K562 (cell line): ENCODE results near the gene PNPLA7. TPM values are rescaled to one million over a fixed set of nuclear protein-coding genes. Genes with fewer than 3 reads are reported as not detected.

Experiments used
- ARID1B ChIP-seq: fragments of 450-650 bp; IDR thresholded peaks from 2 replicates; pipeline ENCODE4 v1.6.1; 2016; ENCODE audit warnings: antibody characterized with exemption, mild to moderate bottlenecking, inconsistent platforms
- BCL6 ChIP-seq: fragments of 250-450 bp; sonication (Bioruptor Pico); IDR thresholded peaks from 2 replicates; pipeline ENCODE4 v1.4.0; 2020
- CBFA2T2 ChIP-seq: fragments of 450-650 bp; conservative IDR thresholded peaks from 2 replicates; pipeline ENCODE4 v1.6.1; 2017; ENCODE audit warnings: mild to moderate bottlenecking
- CTBP1 ChIP-seq: fragments of 450-650 bp; IDR thresholded peaks from 2 replicates; pipeline ENCODE4 v1.6.1; 2016; ENCODE audit warnings: borderline replicate concordance
- FOSL1 ChIP-seq: fragments of 200-800 bp; sonication (Bioruptor generic); conservative IDR thresholded peaks from 2 replicates; pipeline ENCODE4 v1.6.1; 2016; ENCODE audit warnings: missing genetic modification characterization, missing compliant biosample characterization
- HDAC2 ChIP-seq: fragments of 450-650 bp; IDR thresholded peaks from 2 replicates; pipeline ENCODE4 v1.6.1; 2016; ENCODE audit warnings: mild to moderate bottlenecking
- MGA ChIP-seq: fragments of 450-650 bp; IDR thresholded peaks from 2 replicates; pipeline ENCODE4 v1.6.1; 2016; ENCODE audit warnings: mild to moderate bottlenecking, moderate library complexity
- NCOA1 ChIP-seq: fragments of 450-650 bp; IDR thresholded peaks from 2 replicates; pipeline ENCODE4 v1.6.1; 2016; ENCODE audit warnings: low read depth
- RB1 ChIP-seq: fragments of 450-650 bp; IDR thresholded peaks from 2 replicates; pipeline ENCODE4 v1.6.1; 2017; ENCODE audit warnings: low read depth, mild to moderate bottlenecking
- USF1 ChIP-seq: sonication (generic); formaldehyde crosslinking; IDR thresholded peaks from 2 replicates; pipeline ENCODE4 v1.9.0; 2022; ENCODE audit warnings: mild to moderate bottlenecking, missing genetic modification reagents
- ZBTB2 ChIP-seq: fragments of 450-650 bp; IDR thresholded peaks from 2 replicates; pipeline ENCODE4 v1.6.1; 2016; ENCODE audit warnings: antibody characterized with exemption
- ZNF12 ChIP-seq: sonication (generic); formaldehyde crosslinking; IDR thresholded peaks from 2 replicates; pipeline ENCODE4 v1.4.0; 2020; ENCODE audit warnings: mild to moderate bottlenecking, missing genetic modification reagents
- ZNF24 ChIP-seq: fragments of 450-650 bp; IDR thresholded peaks from 2 replicates; pipeline ENCODE4 v1.6.1; 2016
- polyA plus RNA-seq, 8 experiments: library from polyadenylated mRNA; depleted of rRNA in 4 of 8; stranded (reverse) in 5 of 8; unstranded in 3 of 8; fragments of >200 nt; fragmentation: Nextera tagmentation in 2 of 8; fragmentation: Illumina TruSeq in 1 of 8; extraction: Ambion mirVana in 2 of 8; extraction: Trizol in 1 of 8; gene quantifications; 2 replicates each; pipeline versions ENCODE4 v1.2.1 to v1.2.3, GENCODE V29; 2011 to 2014; ENCODE audit warnings: inconsistent platforms in 1 of 8, missing spikeins in 1 of 8
- total RNA-seq, 7 experiments: library from RNA; depleted of rRNA in 6 of 7; stranded (reverse); fragments of >200 nt in 6 of 7; fragmentation: Illumina TruSeq in 2 of 7; extraction: Trizol in 2 of 7; gene quantifications; 2 replicates each; pipeline versions ENCODE4 v1.2.1 to v1.2.3, GENCODE V29; 2011 to 2021; ENCODE audit warnings: low replicate concordance in 1 of 7

The PNPLA7 gene
- total and polyA plus RNA-seq, 9 of the 15 experiments (the other 6 are each of a cell fraction or from before 2014, with no cell fraction given): 0.01 to 0.85 (median 0.19) TPM; not detected in 1

- TF ChIP-seq ARID1B: peak; percentile 79
- peak; percentile 40; the same call in 1 of the 2 replicates for TF ChIP-seq CBFA2T2
- TF ChIP-seq RB1: no peak
- TF ChIP-seq CTBP1: peak; percentile 77; the same call in 1 of the 2 replicates
- peak; percentile 98 for TF ChIP-seq FOSL1
- TF ChIP-seq ZNF24: peak; percentile 37; the same call in 1 of the 2 replicates
- TF ChIP-seq HDAC2: 0 out of 2 replicates have a peak, but pooled peaks have one; percentile 55
- TF ChIP-seq MGA: peak; percentile 56
- 0 out of 2 replicates have a peak, but pooled peaks have one; percentile 47 for TF ChIP-seq ZBTB2
- TF ChIP-seq NCOA1: no peak; the same call in 1 of the 2 replicates
- no peak for TF ChIP-seq ZNF12 (CRISPR knock-in tag)
- no peak for TF ChIP-seq BCL6 (CRISPR knock-in tag)
- peak; percentile 94 for TF ChIP-seq USF1 (CRISPR knock-in tag)
These were observed 38.3 kb downstream of the PNPLA7 start (continued) for GRCh38 chr9:137511758-137512463.
